OCI-LY1 (cell line): ENCODE measurements around the gene KCNK7.

Experiments used
- EZH2 ChIP-seq: fragments of 200-600 bp; sonication (generic), shearing (Covaris generic); IDR thresholded peaks from 2 replicates; pipeline ENCODE4 v1.8.0; 2017; ENCODE audit warnings: borderline replicate concordance, mixed run types, mild to moderate bottlenecking, antibody characterized with exemption, low read length, moderate library complexity, mixed read lengths
- TF ChIP-seq, protein P1 (sequence below): fragments of 200-600 bp; sonication (generic), shearing (Covaris generic); IDR thresholded peaks from 2 replicates; pipeline ENCODE4 v1.5.1; 2017; ENCODE audit warnings: mild to moderate bottlenecking, antibody characterized with exemption, low read length, moderate library complexity, mixed read lengths

DNA sequence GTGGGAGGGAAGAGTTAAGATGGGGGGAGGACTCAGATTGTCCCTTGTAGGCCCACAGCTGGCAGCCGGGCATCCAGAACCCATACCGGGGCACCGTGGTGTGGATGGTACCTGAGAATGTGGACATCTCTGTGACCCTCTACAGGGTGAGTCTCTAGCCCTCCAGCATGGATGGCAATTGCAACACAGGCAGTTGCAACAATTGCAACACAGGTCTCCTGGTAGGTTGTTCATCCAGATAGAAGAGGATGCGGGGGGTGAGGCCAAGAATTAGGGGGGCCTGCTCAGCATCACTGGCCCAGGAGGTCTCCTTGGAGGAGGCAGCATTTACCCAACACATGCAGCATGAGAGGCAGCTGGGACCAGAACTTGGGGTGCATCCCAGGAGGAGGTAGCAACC is 16.3 kb downstream of the KCNK7 start:
- TF ChIP-seq, protein P1, sequence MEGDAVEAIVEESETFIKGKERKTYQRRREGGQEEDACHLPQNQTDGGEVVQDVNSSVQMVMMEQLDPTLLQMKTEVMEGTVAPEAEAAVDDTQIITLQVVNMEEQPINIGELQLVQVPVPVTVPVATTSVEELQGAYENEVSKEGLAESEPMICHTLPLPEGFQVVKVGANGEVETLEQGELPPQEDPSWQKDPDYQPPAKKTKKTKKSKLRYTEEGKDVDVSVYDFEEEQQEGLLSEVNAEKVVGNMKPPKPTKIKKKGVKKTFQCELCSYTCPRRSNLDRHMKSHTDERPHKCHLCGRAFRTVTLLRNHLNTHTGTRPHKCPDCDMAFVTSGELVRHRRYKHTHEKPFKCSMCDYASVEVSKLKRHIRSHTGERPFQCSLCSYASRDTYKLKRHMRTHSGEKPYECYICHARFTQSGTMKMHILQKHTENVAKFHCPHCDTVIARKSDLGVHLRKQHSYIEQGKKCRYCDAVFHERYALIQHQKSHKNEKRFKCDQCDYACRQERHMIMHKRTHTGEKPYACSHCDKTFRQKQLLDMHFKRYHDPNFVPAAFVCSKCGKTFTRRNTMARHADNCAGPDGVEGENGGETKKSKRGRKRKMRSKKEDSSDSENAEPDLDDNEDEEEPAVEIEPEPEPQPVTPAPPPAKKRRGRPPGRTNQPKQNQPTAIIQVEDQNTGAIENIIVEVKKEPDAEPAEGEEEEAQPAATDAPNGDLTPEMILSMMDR, result no peak
- no peak for TF ChIP-seq EZH2
